Measurements from ENCODE around the gene CCDC14. TPM values are rescaled to one million over a fixed set of nuclear protein-coding genes. Genes with fewer than 3 reads are reported as not detected.

The CCDC14 gene
- total and polyA plus RNA-seq, 9 of the 15 experiments (the other 6 are each of a cell fraction or from before 2014, with no cell fraction given): 18.6 to 107 (median 57.3) TPM

DNA sequence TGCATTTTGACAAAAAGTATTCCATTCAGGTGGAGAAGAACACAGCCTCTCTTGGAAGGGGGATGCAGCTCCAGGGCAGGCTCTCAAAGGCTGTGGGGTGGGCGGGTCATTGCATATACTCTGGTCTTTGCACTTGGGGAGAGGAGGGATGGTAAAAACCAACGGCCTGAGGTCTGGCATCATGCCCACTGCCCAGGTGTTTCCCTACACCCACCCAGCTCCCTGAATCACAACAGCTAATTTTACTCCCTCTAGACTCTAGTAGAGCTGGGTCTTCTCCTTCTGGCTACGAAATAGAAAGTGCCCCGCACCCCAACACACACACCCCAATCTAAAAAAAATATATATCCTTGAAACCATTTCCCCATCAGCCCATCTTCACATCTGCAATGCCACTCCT lies 77.9 kb downstream of the CCDC14 start:
- DNase-seq (ENCODE audit: extremely low read depth in 1 of 4, low spot score in 3 of 4) (no peak), FAIRE-seq (no peak), ATAC-seq (no peak)
- no TSS peak for BruUV-seq (replicated peaks)
- no peaks in the 10 kb centered on the region for H4K20me1 ChIP-seq (replicated peaks; ENCODE audit: control insufficient read depth, insufficient read depth, low read length)
- no peak overlapping the region for H3K9ac ChIP-seq (ENCODE audit: insufficient read depth in 1 of 2, low read depth in 2 of 2, low read length in 2 of 2)
- POLR2A ChIA-PET: interaction anchor here (1.2 kb wide), 1 partner anchor 230 kb away, joined by 3 read pairs; no protein-coding TSS in a partner anchor
- 27% methylated on average over 3 of the region's 4 CpGs for WGBS (ENCODE audit: insufficient coverage, low coverage, missing lambda C conversion rate)
- H3K27ac ChIP-seq (ENCODE audit: extremely low read depth, low read depth, low read length): no peak overlapping the region
- H3K9me3 ChIP-seq (replicated peaks; ENCODE audit: control insufficient read depth, insufficient read depth, low read depth, low read length): no peaks in the 10 kb centered on the region
- H3K4me2 ChIP-seq (ENCODE audit: insufficient read depth, low read length): no peak overlapping the region
- no peaks in the 10 kb centered on the region for H3K79me2 ChIP-seq (ENCODE audit: control insufficient read depth, insufficient read depth, low read length)
- intact Hi-C loops (cut with micrococcal nuclease): no loop called here
- no peaks in the 10 kb centered on the region for H3K36me3 ChIP-seq (ENCODE audit: control insufficient read depth, insufficient read depth, low read length)
- CTCF ChIA-PET (ENCODE audit: low intra/inter-chr PET ratio): no interaction called here
- H2AFZ ChIP-seq (ENCODE audit: low read depth, low read length): no peak overlapping the region
- H3K27me3 ChIP-seq (ENCODE audit: control insufficient read depth in 2 of 2, insufficient read depth in 2 of 2, low read length in 2 of 2): no peaks in the 10 kb centered on the region; a peak in 1 of 5 replicates
- in situ Hi-C loops (cut with MboI): no loop called here
- H3K9me1 ChIP-seq (ENCODE audit: control insufficient read depth, insufficient read depth, low read length): no peaks in the 10 kb centered on the region
- H3K4me3 ChIP-seq: no peak overlapping the region
- H3K4me1 ChIP-seq (replicated peaks in 1 of 2; ENCODE audit: control insufficient read depth in 2 of 2, insufficient read depth in 2 of 2, low read length in 2 of 2): peaks cover 0 to 11% of the 10 kb centered on the region in 2 experiments; a peak in 2 of 5 replicates
- TF ChIP-seq MTF1 (CRISPR knock-in tag; IDR thresholded peaks at IDR 0.05; ENCODE audit: borderline replicate concordance) (no peak), ZSCAN32 (CRISPR knock-in tag; IDR thresholded peaks at IDR 0.05) (no peak), KLF10 (CRISPR knock-in tag; IDR thresholded peaks at IDR 0.05) (no peak), NFIX (CRISPR knock-in tag; IDR thresholded peaks at IDR 0.05; ENCODE audit: low read depth) (no peak), HMG20A (CRISPR knock-in tag; conservative IDR thresholded peaks at IDR 0.05) (no peak), ZNF778 (CRISPR knock-in tag; IDR thresholded peaks at IDR 0.05) (no peak), ARID2 (IDR thresholded peaks at IDR 0.05) (no peak), HMGN3 (IDR thresholded peaks at IDR 0.05; ENCODE audit: borderline replicate concordance, extremely low read depth, insufficient read length, low read depth, low read length) (no peak), ZNF644 (tag; IDR thresholded peaks at IDR 0.05; ENCODE audit: low read depth) (no peak)
- TF ChIP-seq, protein P1, sequence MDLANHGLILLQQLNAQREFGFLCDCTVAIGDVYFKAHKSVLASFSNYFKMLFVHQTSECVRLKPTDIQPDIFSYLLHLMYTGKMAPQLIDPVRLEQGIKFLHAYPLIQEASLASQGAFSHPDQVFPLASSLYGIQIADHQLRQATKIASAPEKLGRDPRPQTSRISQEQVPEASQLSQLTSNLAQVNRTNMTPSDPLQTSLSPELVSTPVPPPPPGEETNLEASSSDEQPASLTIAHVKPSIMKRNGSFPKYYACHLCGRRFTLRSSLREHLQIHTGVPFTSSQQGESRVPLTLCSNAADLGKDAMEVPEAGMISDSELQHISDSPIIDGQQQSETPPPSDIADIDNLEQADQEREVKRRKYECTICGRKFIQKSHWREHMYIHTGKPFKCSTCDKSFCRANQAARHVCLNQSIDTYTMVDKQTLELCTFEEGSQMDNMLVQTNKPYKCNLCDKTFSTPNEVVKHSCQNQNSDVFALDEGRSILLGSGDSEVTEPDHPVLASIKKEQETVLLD (IDR thresholded peaks at IDR 0.05): no peak
- TF ChIP-seq, protein P2, sequence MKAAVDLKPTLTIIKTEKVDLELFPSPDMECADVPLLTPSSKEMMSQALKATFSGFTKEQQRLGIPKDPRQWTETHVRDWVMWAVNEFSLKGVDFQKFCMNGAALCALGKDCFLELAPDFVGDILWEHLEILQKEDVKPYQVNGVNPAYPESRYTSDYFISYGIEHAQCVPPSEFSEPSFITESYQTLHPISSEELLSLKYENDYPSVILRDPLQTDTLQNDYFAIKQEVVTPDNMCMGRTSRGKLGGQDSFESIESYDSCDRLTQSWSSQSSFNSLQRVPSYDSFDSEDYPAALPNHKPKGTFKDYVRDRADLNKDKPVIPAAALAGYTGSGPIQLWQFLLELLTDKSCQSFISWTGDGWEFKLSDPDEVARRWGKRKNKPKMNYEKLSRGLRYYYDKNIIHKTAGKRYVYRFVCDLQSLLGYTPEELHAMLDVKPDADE (conservative IDR thresholded peaks at IDR 0.05; ENCODE audit: control insufficient read depth, low read depth, low read length): no peak
- TF ChIP-seq, protein P3, sequence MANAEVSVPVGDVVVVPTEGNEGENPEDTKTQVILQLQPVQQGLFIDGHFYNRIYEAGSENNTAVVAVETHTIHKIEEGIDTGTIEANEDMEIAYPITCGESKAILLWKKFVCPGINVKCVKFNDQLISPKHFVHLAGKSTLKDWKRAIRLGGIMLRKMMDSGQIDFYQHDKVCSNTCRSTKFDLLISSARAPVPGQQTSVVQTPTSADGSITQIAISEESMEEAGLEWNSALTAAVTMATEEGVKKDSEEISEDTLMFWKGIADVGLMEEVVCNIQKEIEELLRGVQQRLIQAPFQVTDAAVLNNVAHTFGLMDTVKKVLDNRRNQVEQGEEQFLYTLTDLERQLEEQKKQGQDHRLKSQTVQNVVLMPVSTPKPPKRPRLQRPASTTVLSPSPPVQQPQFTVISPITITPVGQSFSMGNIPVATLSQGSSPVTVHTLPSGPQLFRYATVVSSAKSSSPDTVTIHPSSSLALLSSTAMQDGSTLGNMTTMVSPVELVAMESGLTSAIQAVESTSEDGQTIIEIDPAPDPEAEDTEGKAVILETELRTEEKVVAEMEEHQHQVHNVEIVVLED (CRISPR knock-in tag; IDR thresholded peaks at IDR 0.05): no peak
- TF ChIP-seq, protein P4, sequence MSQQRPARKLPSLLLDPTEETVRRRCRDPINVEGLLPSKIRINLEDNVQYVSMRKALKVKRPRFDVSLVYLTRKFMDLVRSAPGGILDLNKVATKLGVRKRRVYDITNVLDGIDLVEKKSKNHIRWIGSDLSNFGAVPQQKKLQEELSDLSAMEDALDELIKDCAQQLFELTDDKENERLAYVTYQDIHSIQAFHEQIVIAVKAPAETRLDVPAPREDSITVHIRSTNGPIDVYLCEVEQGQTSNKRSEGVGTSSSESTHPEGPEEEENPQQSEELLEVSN (IDR thresholded peaks at IDR 0.05; ENCODE audit: borderline replicate concordance in 1 of 2, extremely low read depth in 1 of 2, insufficient read depth in 1 of 2, insufficient read length in 1 of 2, low read depth in 1 of 2, low read length in 1 of 2, poor library complexity in 1 of 2, severe bottlenecking in 1 of 2): no peak
- TF ChIP-seq, protein P5, sequence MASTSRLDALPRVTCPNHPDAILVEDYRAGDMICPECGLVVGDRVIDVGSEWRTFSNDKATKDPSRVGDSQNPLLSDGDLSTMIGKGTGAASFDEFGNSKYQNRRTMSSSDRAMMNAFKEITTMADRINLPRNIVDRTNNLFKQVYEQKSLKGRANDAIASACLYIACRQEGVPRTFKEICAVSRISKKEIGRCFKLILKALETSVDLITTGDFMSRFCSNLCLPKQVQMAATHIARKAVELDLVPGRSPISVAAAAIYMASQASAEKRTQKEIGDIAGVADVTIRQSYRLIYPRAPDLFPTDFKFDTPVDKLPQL (IDR thresholded peaks at IDR 0.05; ENCODE audit: extremely low read depth, insufficient read length): no peak
- TF ChIP-seq, protein P6, sequence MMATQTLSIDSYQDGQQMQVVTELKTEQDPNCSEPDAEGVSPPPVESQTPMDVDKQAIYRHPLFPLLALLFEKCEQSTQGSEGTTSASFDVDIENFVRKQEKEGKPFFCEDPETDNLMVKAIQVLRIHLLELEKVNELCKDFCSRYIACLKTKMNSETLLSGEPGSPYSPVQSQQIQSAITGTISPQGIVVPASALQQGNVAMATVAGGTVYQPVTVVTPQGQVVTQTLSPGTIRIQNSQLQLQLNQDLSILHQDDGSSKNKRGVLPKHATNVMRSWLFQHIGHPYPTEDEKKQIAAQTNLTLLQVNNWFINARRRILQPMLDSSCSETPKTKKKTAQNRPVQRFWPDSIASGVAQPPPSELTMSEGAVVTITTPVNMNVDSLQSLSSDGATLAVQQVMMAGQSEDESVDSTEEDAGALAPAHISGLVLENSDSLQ (IDR thresholded peaks at IDR 0.05): no peak
